ENCODE results near the gene RPN2. TPM values are rescaled to one million over a fixed set of nuclear protein-coding genes. Genes with fewer than 3 reads are reported as not detected.

Gene RPN2
- total and polyA plus RNA-seq, 2 of the 13 experiments (the other 11 are each of a cell fraction or from before 2014, with no cell fraction given), result 587 to 1,818 TPM

GRCh38 chr20:37161830-37162549 is 17.1 kb upstream of the RPN2 start:
- Histone ChIP-seq H3K79me2 (ENCODE audit: insufficient read depth, low read length) (no peaks in the 10 kb centered on the region), H2AFZ (ENCODE audit: low read length) (no peak overlapping the region), H3K4me3 (replicated peaks in 1 of 3; ENCODE audit: insufficient read depth in 1 of 3, low read depth in 2 of 3, low read length in 3 of 3) (no peak overlapping the region), H3K9ac (ENCODE audit: insufficient read depth, low read depth, low read length) (no peak overlapping the region), H3K9me3 (ENCODE audit: low read length) (no peaks in the 10 kb centered on the region), H3K36me3 (replicated peaks in 1 of 2; ENCODE audit: control insufficient read depth in 1 of 2, insufficient read depth in 2 of 2, low read length in 2 of 2) (no peaks in the 10 kb centered on the region), H3K4me2 (ENCODE audit: low read depth, low read length) (no peak overlapping the region), H3K27ac (ENCODE audit: extremely low read length, insufficient read depth, low read length) (no peak overlapping the region), H3K4me1 (ENCODE audit: insufficient read depth, low read length) (no peaks in the 10 kb centered on the region), H4K20me1 (ENCODE audit: insufficient read depth, low read length) (no peaks in the 10 kb centered on the region), H3K27me3 (ENCODE audit: control insufficient read depth in 1 of 2, insufficient read depth in 2 of 2, low read length in 2 of 2) (no peaks in the 10 kb centered on the region)
- FAIRE-seq, result no peak
- in situ Hi-C loops (cut with HindIII; ENCODE audit: extremely low pct_ligation_motif_present, low pct_unique_long_range_greater_than_20kb) (no loop called here), intact Hi-C loops (cut with micrococcal nuclease; ENCODE audit: unreplicated experiment) (no loop called here)
- no peak for ATAC-seq
- 74% methylated on average over 12 of the region's 12 CpGs for WGBS (ENCODE audit: low lambda C conversion rate)
- TF ChIP-seq SRF (IDR thresholded peaks at IDR 0.05; ENCODE audit: low read depth, low read length) (no peak), IKZF4 (CRISPR knock-in tag; IDR thresholded peaks at IDR 0.05; ENCODE audit: borderline replicate concordance, low read depth, not compliant biosample characterization) (no peak), CEBPB (IDR thresholded peaks at IDR 0.05; ENCODE audit: borderline replicate concordance, low read depth, low read length) (no peak), ZNF264 (CRISPR knock-in tag; IDR thresholded peaks at IDR 0.05) (no peak)
- CTCF ChIA-PET (ENCODE audit: low intra/inter-chr PET ratio, low total read pairs), result no interaction called here
- no TSS peak for BruUV-seq (replicated peaks)
- DNase-seq (ENCODE audit: low spot score), result no peak
- POLR2A ChIA-PET, result interaction anchor here (1.7 kb wide), 1 partner anchor 17 kb away, joined by 8 read pairs; the partner anchor contains the start of genes MROH8 and RPN2

GRCh38 chr20:37162646-37163045 is 16.5 kb upstream of the RPN2 start:
- DNase-seq (ENCODE audit: low spot score), result no peak
- Histone ChIP-seq H4K20me1 (ENCODE audit: insufficient read depth, low read length) (no peaks in the 10 kb centered on the region), H3K9ac (ENCODE audit: insufficient read depth, low read depth, low read length) (no peak overlapping the region), H3K4me1 (ENCODE audit: insufficient read depth, low read length) (no peaks in the 10 kb centered on the region), H3K79me2 (ENCODE audit: insufficient read depth, low read length) (no peaks in the 10 kb centered on the region), H3K27ac (ENCODE audit: extremely low read length, insufficient read depth, low read length) (no peak overlapping the region), H3K36me3 (replicated peaks in 1 of 2; ENCODE audit: control insufficient read depth in 1 of 2, insufficient read depth in 2 of 2, low read length in 2 of 2) (0 out of 5 replicates have a peak, but pooled peaks cover 0 to under 1% of the 10 kb centered on the region in 2 experiments), H3K27me3 (ENCODE audit: control insufficient read depth in 1 of 2, insufficient read depth in 2 of 2, low read length in 2 of 2) (no peaks in the 10 kb centered on the region), H2AFZ (ENCODE audit: low read length) (no peak overlapping the region), H3K4me2 (ENCODE audit: low read depth, low read length) (no peak overlapping the region), H3K4me3 (replicated peaks in 1 of 3; ENCODE audit: insufficient read depth in 1 of 3, low read depth in 2 of 3, low read length in 3 of 3) (no peak overlapping the region), H3K9me3 (ENCODE audit: low read length) (no peaks in the 10 kb centered on the region)
- in situ Hi-C loops (cut with HindIII; ENCODE audit: extremely low pct_ligation_motif_present, low pct_unique_long_range_greater_than_20kb) (no loop called here), intact Hi-C loops (cut with micrococcal nuclease; ENCODE audit: unreplicated experiment) (no loop called here)
- no peak for ATAC-seq
- no peak for FAIRE-seq
- no TSS peak for BruUV-seq (replicated peaks)
- POLR2A ChIA-PET, result interaction anchor here (1.7 kb wide), 1 partner anchor 16 kb away, joined by 8 read pairs; the partner anchor contains the start of genes MROH8 and RPN2
- CTCF ChIA-PET (ENCODE audit: low intra/inter-chr PET ratio, low total read pairs), result no interaction called here
- WGBS (ENCODE audit: low lambda C conversion rate), result 83% methylated on average over 6 of the region's 6 CpGs
- no peak for TF ChIP-seq MXD1 (CRISPR knock-in tag; IDR thresholded peaks at IDR 0.05)
- TF ChIP-seq POGK (CRISPR knock-in tag; conservative IDR thresholded peaks at IDR 0.05), result no peak
- TF ChIP-seq ZFP91 (CRISPR knock-in tag; IDR thresholded peaks at IDR 0.05; ENCODE audit: borderline replicate concordance), result no peak
- no peak for TF ChIP-seq NPAS2 (CRISPR knock-in tag; IDR thresholded peaks at IDR 0.05; ENCODE audit: borderline replicate concordance)
- TF ChIP-seq SRSF4 (IDR thresholded peaks at IDR 0.05; ENCODE audit: low read depth, low read length, poor library complexity, severe bottlenecking), result no peak
- TF ChIP-seq TP53 (CRISPR knock-in tag; conservative IDR thresholded peaks at IDR 0.05), result no peak

All from HepG2 (cell line).